ENCODE measurements around the gene GRB2.
A peak's percentile ranks its signal among the peaks of the same experiment; 100 is the strongest.

DNA sequence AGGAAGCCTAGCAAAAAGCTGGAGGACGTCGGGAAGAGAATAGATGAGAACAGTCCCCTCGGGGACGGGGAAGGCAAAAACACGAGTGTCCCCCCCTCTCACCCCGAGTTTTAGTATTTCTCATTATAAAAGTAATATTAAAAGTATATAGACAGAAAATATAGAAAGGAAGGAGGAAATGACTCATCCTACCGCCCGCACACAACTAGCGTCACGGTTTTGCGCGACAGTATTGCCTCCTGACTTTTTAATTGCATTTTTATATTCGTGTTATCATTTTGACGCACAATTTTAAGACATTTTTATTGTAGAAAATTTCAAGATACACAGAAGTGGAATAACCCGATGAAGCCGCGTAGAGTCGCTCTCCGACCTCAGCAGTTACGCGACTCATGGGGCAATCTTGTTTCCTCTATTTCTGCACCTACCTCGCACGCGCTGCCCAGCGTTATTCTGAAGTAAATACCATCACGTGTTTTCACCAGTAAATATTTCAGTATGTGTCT is 115.6 kb downstream of the GRB2 start:
- TF ChIP-seq, protein P1, sequence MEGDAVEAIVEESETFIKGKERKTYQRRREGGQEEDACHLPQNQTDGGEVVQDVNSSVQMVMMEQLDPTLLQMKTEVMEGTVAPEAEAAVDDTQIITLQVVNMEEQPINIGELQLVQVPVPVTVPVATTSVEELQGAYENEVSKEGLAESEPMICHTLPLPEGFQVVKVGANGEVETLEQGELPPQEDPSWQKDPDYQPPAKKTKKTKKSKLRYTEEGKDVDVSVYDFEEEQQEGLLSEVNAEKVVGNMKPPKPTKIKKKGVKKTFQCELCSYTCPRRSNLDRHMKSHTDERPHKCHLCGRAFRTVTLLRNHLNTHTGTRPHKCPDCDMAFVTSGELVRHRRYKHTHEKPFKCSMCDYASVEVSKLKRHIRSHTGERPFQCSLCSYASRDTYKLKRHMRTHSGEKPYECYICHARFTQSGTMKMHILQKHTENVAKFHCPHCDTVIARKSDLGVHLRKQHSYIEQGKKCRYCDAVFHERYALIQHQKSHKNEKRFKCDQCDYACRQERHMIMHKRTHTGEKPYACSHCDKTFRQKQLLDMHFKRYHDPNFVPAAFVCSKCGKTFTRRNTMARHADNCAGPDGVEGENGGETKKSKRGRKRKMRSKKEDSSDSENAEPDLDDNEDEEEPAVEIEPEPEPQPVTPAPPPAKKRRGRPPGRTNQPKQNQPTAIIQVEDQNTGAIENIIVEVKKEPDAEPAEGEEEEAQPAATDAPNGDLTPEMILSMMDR (IDR thresholded peaks at IDR 0.05), result peak in 1 of 6 experiments; percentile 1
- TF ChIP-seq POLR2A (IDR thresholded peaks at IDR 0.05), result peak in 1 of 4 donors; percentile 10

All from upper lobe of left lung (tissue), 4 donors.